KMS-11 (cell line): ENCODE data around the gene PTPRA.

Experiments used
- H2AFZ ChIP-seq: fragments of 200-600 bp; sonication (generic); 2 replicates; pipeline ENCODE4 v1.6.1; 2016; ENCODE audit warnings: antibody characterized with exemption, mixed run types, low read depth
- H3K27ac ChIP-seq: fragments of 200-600 bp; sonication (generic); 2 replicates; pipeline ENCODE4 v1.6.1; 2016; ENCODE audit warnings: mild to moderate bottlenecking, mixed run types
- H3K27me3 ChIP-seq: fragments of 200-600 bp; sonication (generic); 2 replicates; pipeline ENCODE4 v1.6.1; 2017; ENCODE audit warnings: mild to moderate bottlenecking, low read depth, mixed run types, moderate library complexity; ENCODE audit not compliant: insufficient read depth
- H3K36me3 ChIP-seq: fragments of 200-600 bp; sonication (generic); 2 replicates; pipeline ENCODE4 v1.6.1; 2017; ENCODE audit warnings: mild to moderate bottlenecking, mixed run types; ENCODE audit not compliant: insufficient read depth
- H3K4me1 ChIP-seq: fragments of 200-600 bp; sonication (generic); 2 replicates; pipeline ENCODE4 v1.6.1; 2016; ENCODE audit warnings: mild to moderate bottlenecking, low read depth, mixed run types; ENCODE audit not compliant: poor library complexity, severe bottlenecking
- H3K4me2 ChIP-seq: fragments of 200-600 bp; sonication (generic); 2 replicates; pipeline ENCODE4 v1.7.0; 2016; ENCODE audit warnings: mild to moderate bottlenecking, mixed run types
- H3K4me3 ChIP-seq: fragments of 200-600 bp; sonication (generic); IDR thresholded peaks from 2 replicates; pipeline ENCODE4 v1.6.1; 2017; ENCODE audit warnings: low read depth, low read length, mixed read lengths; ENCODE audit not compliant: insufficient read depth
- H3K79me2 ChIP-seq: fragments of 200-600 bp; sonication (generic); 2 replicates; pipeline ENCODE4 v1.6.1; 2016; ENCODE audit warnings: low read depth, mixed run types; ENCODE audit not compliant: insufficient read depth
- H3K9ac ChIP-seq: fragments of 200-600 bp; sonication (generic); 2 replicates; pipeline ENCODE4 v1.6.1; 2016; ENCODE audit warnings: mild to moderate bottlenecking, mixed run types
- H4K20me1 ChIP-seq: fragments of 200-600 bp; sonication (generic); 2 replicates; pipeline ENCODE4 v1.6.1; 2016; ENCODE audit warnings: mild to moderate bottlenecking, mixed run types; ENCODE audit not compliant: insufficient read depth
- TF ChIP-seq, protein P1 (sequence below): fragments of 200-600 bp; sonication (generic); conservative IDR thresholded peaks from 2 replicates; pipeline ENCODE4 v1.6.1; 2017; ENCODE audit warnings: low read depth, mild to moderate bottlenecking, antibody characterized with exemption, low read length, moderate library complexity, mixed read lengths

Gene PTPRA

DNA sequence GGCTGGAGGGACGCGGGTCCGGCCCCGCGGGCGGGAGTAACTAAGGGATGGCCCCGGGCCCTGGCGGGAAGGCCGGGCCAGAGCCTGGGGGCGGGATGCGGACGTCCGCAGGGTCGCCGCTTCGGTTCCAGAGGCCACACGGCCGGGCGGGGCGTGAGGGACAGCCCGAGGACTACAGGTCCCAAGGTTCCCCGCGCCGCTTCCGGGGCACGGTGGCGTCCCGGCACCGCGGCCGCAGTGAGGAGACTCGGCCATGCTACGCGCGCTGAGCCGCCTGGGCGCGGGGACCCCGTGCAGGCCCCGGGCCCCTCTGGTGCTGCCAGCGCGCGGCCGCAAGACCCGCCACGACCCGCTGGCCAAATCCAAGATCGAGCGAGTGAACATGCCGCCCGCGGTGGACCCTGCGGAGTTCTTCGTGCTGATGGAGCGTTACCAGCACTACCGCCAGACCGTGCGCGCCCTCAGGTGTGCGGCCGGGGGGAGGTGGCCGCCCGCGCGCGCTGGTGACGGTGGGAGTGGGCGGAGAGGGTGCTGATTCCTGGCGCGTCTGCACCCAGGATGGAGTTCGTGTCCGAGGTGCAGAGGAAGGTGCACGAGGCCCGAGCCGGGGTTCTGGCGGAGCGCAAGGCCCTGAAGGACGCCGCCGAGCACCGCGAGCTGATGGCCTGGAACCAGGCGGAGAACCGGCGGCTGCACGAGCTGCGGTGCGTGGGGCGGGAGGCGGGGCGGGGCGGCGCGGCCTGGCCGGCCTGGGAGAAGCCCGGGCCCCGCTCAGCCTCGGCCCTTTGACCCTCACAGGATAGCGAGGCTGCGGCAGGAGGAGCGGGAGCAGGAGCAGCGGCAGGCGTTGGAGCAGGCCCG lies 172.8 kb downstream of the PTPRA start, which contains the start of gene MRPS26:
Gene MRPS26 (plus strand): TSS at position 237 of the 861 bp plus-strand sequence. CDS start 17 bp downstream, at position 254.
- H2AFZ ChIP-seq = peak within 1 kb of the TSS; percentile 71; the same call in 1 of the 2 replicates
- H3K4me1 ChIP-seq = peaks cover 12% of the 10 kb centered on the region
- no peaks in the 10 kb centered on the region for H4K20me1 ChIP-seq
- TF ChIP-seq, protein P1, sequence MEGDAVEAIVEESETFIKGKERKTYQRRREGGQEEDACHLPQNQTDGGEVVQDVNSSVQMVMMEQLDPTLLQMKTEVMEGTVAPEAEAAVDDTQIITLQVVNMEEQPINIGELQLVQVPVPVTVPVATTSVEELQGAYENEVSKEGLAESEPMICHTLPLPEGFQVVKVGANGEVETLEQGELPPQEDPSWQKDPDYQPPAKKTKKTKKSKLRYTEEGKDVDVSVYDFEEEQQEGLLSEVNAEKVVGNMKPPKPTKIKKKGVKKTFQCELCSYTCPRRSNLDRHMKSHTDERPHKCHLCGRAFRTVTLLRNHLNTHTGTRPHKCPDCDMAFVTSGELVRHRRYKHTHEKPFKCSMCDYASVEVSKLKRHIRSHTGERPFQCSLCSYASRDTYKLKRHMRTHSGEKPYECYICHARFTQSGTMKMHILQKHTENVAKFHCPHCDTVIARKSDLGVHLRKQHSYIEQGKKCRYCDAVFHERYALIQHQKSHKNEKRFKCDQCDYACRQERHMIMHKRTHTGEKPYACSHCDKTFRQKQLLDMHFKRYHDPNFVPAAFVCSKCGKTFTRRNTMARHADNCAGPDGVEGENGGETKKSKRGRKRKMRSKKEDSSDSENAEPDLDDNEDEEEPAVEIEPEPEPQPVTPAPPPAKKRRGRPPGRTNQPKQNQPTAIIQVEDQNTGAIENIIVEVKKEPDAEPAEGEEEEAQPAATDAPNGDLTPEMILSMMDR = no peak
- H3K36me3 ChIP-seq = no peaks in the 10 kb centered on the region
- H3K9ac ChIP-seq = peak within 1 kb of the TSS; percentile 60
- no peaks in the 10 kb centered on the region for H3K27me3 ChIP-seq
- H3K4me2 ChIP-seq = peak within 1 kb of the TSS; percentile 76
- H3K27ac ChIP-seq = no peak within 1 kb of the TSS
- no peaks in the 10 kb centered on the region for H3K79me2 ChIP-seq
- no peak within 1 kb of the TSS for H3K4me3 ChIP-seq

DNA sequence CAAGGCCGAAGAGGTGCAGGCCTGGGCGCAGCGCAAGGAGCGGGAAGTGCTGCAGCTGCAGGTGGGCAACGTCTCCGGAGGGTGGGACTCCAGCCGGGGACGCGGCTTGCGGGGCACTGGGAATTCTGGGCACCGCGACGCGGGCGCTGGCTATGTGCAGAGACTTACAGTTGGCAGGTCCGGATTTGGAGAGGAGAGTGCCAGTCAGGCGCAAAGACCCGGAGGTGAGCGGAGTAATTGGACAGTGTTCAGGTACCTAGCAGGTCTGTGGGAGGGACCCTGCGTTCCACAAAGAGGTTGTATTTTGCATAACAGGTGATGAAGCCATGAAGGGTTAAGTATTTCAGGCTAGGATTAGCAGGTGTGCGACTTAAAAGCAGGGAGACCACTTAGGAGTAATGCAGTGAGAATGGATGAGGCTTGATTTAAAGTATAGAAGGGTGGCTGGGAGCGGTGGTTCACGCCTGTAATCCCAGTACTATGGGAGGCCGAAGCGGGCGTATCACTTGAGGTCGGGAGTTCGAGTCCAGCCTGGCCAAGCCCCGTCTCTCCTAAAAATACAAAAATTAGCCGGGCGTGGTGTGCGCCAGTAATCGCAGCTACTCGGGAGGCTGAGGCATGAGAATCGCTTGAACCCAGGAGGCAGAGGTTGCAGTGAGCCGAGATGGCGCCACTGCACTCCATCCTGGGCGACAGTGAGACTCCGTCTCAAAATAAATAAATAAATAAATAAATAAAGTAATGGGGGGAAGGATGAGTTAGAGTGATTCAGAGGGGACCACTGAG lies 173.6 kb downstream of the PTPRA start:
- Histone ChIP-seq H3K4me1 (peaks cover 20% of the 10 kb centered on the region), H3K36me3 (no peaks in the 10 kb centered on the region), H4K20me1 (no peaks in the 10 kb centered on the region), H3K79me2 (no peaks in the 10 kb centered on the region), H3K27me3 (no peaks in the 10 kb centered on the region), H2AFZ (peak overlapping the region; percentile 57; the same call in 1 of the 2 replicates), H3K4me3 (no peak overlapping the region), H3K27ac (no peak overlapping the region), H3K9ac (peak overlapping the region; percentile 60; the same call in 1 of the 2 replicates), H3K4me2 (peak overlapping the region; percentile 76)
- TF ChIP-seq, protein P1 = no peak

DNA sequence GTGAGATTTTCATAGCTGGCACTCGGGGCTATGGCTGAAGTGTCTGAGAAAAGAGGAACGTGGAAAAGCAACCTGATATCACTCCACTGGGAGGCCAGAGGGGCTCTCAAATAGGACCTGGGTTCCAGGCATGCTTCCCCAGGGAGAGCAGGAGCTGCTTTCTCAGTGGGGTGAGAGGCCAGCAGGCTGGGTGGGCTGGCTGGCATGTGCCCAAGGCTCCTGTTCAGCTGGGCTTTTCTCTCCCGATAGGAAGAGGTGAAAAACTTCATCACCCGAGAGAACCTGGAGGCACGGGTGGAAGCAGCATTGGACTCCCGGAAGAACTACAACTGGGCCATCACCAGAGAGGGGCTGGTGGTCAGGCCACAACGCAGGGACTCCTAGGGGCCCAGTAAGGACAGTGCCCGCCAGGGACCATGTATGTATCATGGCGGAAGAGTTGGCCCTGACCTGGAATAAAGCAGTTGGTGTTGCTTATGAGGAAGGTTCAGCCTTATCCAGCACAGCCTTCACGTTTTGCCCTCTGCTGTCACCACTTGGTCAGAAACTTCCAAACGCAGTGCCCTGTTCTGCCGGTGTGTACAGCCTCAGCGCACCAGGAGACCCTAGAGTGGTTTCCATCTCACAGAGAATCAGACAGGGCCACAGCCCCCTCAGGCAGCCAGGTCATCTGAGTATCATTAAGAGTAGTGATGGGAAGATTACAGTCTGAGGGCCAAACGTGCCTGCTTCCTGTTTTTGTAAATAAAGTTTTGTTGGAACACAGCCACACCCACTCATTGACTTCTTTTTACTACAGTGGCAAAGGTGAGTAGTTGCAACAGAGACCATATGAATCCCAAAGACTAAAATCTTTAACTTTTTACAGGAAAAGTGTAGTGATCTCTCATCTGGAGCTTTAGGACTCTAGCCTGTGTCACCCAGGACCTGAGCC lies 174.5 kb downstream of the PTPRA start:
- no peak overlapping the region for H3K4me2 ChIP-seq
- no peaks in the 10 kb centered on the region for H4K20me1 ChIP-seq
- no peaks in the 10 kb centered on the region for H3K79me2 ChIP-seq
- no peak overlapping the region for H2AFZ ChIP-seq
- H3K27me3 ChIP-seq = no peaks in the 10 kb centered on the region
- TF ChIP-seq, protein P1 = no peak
- H3K4me3 ChIP-seq = no peak overlapping the region
- no peak overlapping the region for H3K27ac ChIP-seq
- no peaks in the 10 kb centered on the region for H3K36me3 ChIP-seq
- peaks cover 23% of the 10 kb centered on the region for H3K4me1 ChIP-seq
- no peak overlapping the region for H3K9ac ChIP-seq
